DMS 273 (cell line): ENCODE measurements around the gene BIRC6.
"Not testable (repeated sequence)": the region's sequence is repeated elsewhere in the genome, so short reads cannot be mapped to it uniquely, and the experiment has no call there.

Experiments
- DNase-seq: peaks from one replicate; lab custom pipeline; 2025; ENCODE audit not compliant: unreplicated experiment; lab: John Stamatoyannopoulos, UW

Gene BIRC6

GRCh38 chr2:32356681-32357317, at the start of gene BIRC6:
Gene BIRC6 (plus strand): TSS chr2:32357023. CDS start chr2:32357162, 139 bp downstream.
- peak; percentile 98 for DNase-seq

GRCh38 chr2:32310577-32310976, 46.2 kb upstream of the BIRC6 start:
- no peak for DNase-seq

GRCh38 chr2:32314886-32315285, 41.9 kb upstream of the BIRC6 start:
- no peak for DNase-seq

- DNase-seq = not testable (repeated sequence)
Observed at GRCh38 chr2:32328679-32329078, 28.1 kb upstream of the BIRC6 start.

- DNase-seq = not testable (repeated sequence)
Observed at GRCh38 chr2:32329180-32329980, 27.4 kb upstream of the BIRC6 start.

- DNase-seq = no peak
Observed at GRCh38 chr2:32330136-32330535, 26.7 kb upstream of the BIRC6 start.

- no peak for DNase-seq
Observed at GRCh38 chr2:32342801-32343200, 14.0 kb upstream of the BIRC6 start.

- DNase-seq = not testable (repeated sequence)
Observed at GRCh38 chr2:32350797-32351196, 6.0 kb upstream of the BIRC6 start.

GRCh38 chr2:32355976-32356680, 695 bp upstream of the BIRC6 start:
- peak; percentile 78 for DNase-seq

- DNase-seq = peak; percentile 75
Observed at GRCh38 chr2:32357318-32358110, 691 bp downstream of the BIRC6 start.

GRCh38 chr2:32358111-32358482, 1.3 kb downstream of the BIRC6 start:
- peak; percentile 48 for DNase-seq

GRCh38 chr2:32360416-32360815, 3.6 kb downstream of the BIRC6 start:
- DNase-seq = no peak

GRCh38 chr2:32362997-32363396, 6.2 kb downstream of the BIRC6 start:
- DNase-seq = not testable (repeated sequence)

- DNase-seq = no peak
Observed at GRCh38 chr2:32363597-32363996, 6.8 kb downstream of the BIRC6 start.

- DNase-seq = not testable (repeated sequence)
Observed at GRCh38 chr2:32364290-32364689, 7.5 kb downstream of the BIRC6 start.

GRCh38 chr2:32365679-32366078, 8.9 kb downstream of the BIRC6 start:
- not testable (repeated sequence) for DNase-seq

- no peak for DNase-seq
Observed at GRCh38 chr2:32366595-32366994, 9.8 kb downstream of the BIRC6 start.

GRCh38 chr2:32369222-32369621, 12.4 kb downstream of the BIRC6 start:
- no peak for DNase-seq

GRCh38 chr2:32370942-32371341, 14.1 kb downstream of the BIRC6 start:
- not testable (repeated sequence) for DNase-seq

- no peak for DNase-seq
Observed at GRCh38 chr2:32372519-32373182, 15.8 kb downstream of the BIRC6 start.
